Activated CD8-positive, alpha-beta T cell treated with anti-CD3 and anti-CD28 coated beads, Interleukin-2, amount 10 ng/mL, durations not matched to agents 7 days and 5 days (primary cell): Measurements from ENCODE around the gene AGER. TPM values are rescaled to one million over a fixed set of nuclear protein-coding genes. Genes with fewer than 3 reads are reported as not detected.

Experiments used
- ATAC-seq: fragments of 150-1000 bp; cut with Tn5 transposase; one replicate; pipeline ENCODE4 v1.10.0; 2021; ENCODE audit warnings: moderate library complexity
- CTCF ChIA-PET: fragments of 350-600 bp; sonication (Branson Sonifier 250); formaldehyde crosslinking; loops from one replicate; lab custom pipeline; 2021; ENCODE audit warnings: antibody characterized with exemption; lab: Charles Lee
- POLR2A ChIA-PET: fragments of 350-600 bp; sonication (Branson Sonifier 250); formaldehyde crosslinking; loops from one replicate; lab custom pipeline; 2021; ENCODE audit warnings: antibody characterized with exemption; lab: Charles Lee
- DNase-seq: peaks from one replicate; pipeline ENCODE4 v3.0.0-alpha.2; 2020
- H3K27ac Mint-ChIP-seq: one replicate; pipeline ENCODE4 v1.8.0; 2021; ENCODE audit warnings: mild to moderate bottlenecking, mixed read lengths
- H3K27me3 Mint-ChIP-seq: one replicate; pipeline ENCODE4 v1.8.0; 2021; ENCODE audit warnings: low read depth, mixed read lengths
- H3K36me3 Mint-ChIP-seq: one replicate; pipeline ENCODE4 v1.8.0; 2021; ENCODE audit warnings: low read depth, mixed read lengths
- H3K4me1 Mint-ChIP-seq: one replicate; pipeline ENCODE4 v1.8.0; 2021; ENCODE audit warnings: low read depth, mixed read lengths
- H3K4me3 Mint-ChIP-seq: one replicate; pipeline ENCODE4 v1.8.0; 2021; ENCODE audit warnings: mild to moderate bottlenecking, mixed read lengths
- H3K9me3 Mint-ChIP-seq: one replicate; pipeline ENCODE4 v1.8.0; 2022; ENCODE audit warnings: mixed read lengths; ENCODE audit not compliant: insufficient read depth
- microRNA-seq: library from miRNA; unstranded; fragments of <30 nt; microRNA quantifications from one replicate; pipeline ENCODE4 v1.2.0, GENCODE V29; 2022
- total RNA-seq, 2 experiments: library from RNA; stranded (reverse); gene quantifications; one replicate each; pipeline ENCODE4 v1.2.3, GENCODE V29; 2021

AGER gene
- total RNA-seq, 2 experiments from 2014 or later, result 27.8 to 29.9 TPM

- peaks cover 6% of the 10 kb centered on the region for H3K27me3 Mint-ChIP-seq
- H3K36me3 Mint-ChIP-seq, result no peaks in the 10 kb centered on the region
- no peak overlapping the region for H3K27ac Mint-ChIP-seq
- no peaks in the 10 kb centered on the region for H3K9me3 Mint-ChIP-seq
- H3K4me3 Mint-ChIP-seq, result no peak overlapping the region
- DNase-seq, result no peak
- CTCF ChIA-PET, result interaction anchor here (1.3 to 1.5 kb wide), 2 partner anchors 8 to 14 kb away, joined by 4 to 5 read pairs; no protein-coding TSS in a partner anchor
- no peaks in the 10 kb centered on the region for H3K4me1 Mint-ChIP-seq
- no peak for ATAC-seq
- POLR2A ChIA-PET, result no interaction called here
Observed at GRCh38 chr6:32140420-32141046, 43.5 kb downstream of the AGER start.

DNA sequence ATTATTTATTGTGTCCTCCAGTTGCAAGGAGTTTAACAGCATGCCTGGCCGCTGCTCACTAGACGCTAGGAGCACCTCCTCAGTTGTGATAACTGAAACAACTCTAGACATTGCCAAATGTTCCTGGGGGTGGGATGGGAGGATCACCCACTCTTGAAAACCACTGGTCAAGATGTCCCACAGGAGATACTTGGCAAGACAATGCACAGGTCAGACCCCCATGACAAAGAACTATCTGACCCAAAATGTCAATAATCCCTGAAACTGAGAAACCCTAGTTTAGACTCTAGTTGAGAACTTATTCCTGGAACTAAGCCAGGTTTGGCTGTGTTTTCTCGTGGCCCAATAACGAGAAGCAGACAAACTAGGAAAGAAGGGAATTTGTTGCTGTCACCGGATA lies 44.5 kb downstream of the AGER start:
- Mint-ChIP-seq H3K4me3 (no peak overlapping the region), H3K9me3 (no peaks in the 10 kb centered on the region), H3K4me1 (no peaks in the 10 kb centered on the region), H3K36me3 (no peaks in the 10 kb centered on the region), H3K27me3 (peaks cover 12% of the 10 kb centered on the region), H3K27ac (no peak overlapping the region)
- no peak for DNase-seq
- ChIA-PET POLR2A (no interaction called here), CTCF (interaction anchor here (1.6 kb wide), 1 partner anchor 10 kb away, joined by 10 read pairs; the partner anchor contains the start of gene FKBPL)
- ATAC-seq, result no peak

GRCh38 chr6:32137454-32137853 lies 46.6 kb downstream of the AGER start:
- no peak for DNase-seq
- Mint-ChIP-seq H3K9me3 (no peaks in the 10 kb centered on the region), H3K27ac (no peak overlapping the region), H3K36me3 (no peaks in the 10 kb centered on the region), H3K27me3 (peaks cover 15% of the 10 kb centered on the region), H3K4me1 (no peaks in the 10 kb centered on the region), H3K4me3 (no peak overlapping the region)
- ChIA-PET CTCF (no interaction called here), POLR2A (no interaction called here)
- ATAC-seq, result no peak

- peaks cover 1% of the 10 kb centered on the region for H3K36me3 Mint-ChIP-seq
- no peak overlapping the region for H3K4me3 Mint-ChIP-seq
- peaks cover 14% of the 10 kb centered on the region for H3K4me1 Mint-ChIP-seq
- H3K9me3 Mint-ChIP-seq, result no peaks in the 10 kb centered on the region
- H3K27me3 Mint-ChIP-seq, result peaks cover 9% of the 10 kb centered on the region
- ChIA-PET CTCF (no interaction called here), POLR2A (no interaction called here)
- no peak for DNase-seq
- no peak for ATAC-seq
- no peak overlapping the region for H3K27ac Mint-ChIP-seq
Observed at GRCh38 chr6:32133786-32134185, 50.3 kb downstream of the AGER start.

DNA sequence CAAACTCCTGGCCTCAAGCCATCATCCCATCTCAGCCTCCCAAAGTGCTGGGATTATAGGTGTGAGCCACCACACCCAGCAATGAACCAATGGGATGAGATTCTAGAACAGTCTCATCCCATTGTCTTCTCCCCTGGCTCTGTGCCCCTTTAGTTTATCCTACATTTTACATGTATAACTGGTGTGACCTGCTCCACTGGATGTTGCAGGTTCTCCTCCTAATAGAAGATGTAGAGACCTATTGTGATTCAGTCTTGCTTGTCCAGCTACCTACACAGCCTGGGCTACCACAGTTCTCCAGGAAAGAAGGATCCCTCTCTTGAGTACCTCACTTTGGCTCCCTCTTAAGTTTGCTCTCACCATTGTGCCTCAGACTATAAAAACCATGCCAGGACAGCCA lies 51.9 kb downstream of the AGER start:
- POLR2A ChIA-PET, result no interaction called here

GRCh38 chr6:32131439-32131948 lies 52.6 kb downstream of the AGER start:
- no peaks in the 10 kb centered on the region for H3K9me3 Mint-ChIP-seq
- H3K4me1 Mint-ChIP-seq, result peaks cover 33% of the 10 kb centered on the region
- peaks cover 16% of the 10 kb centered on the region for H3K36me3 Mint-ChIP-seq
- peaks cover 9% of the 10 kb centered on the region for H3K27me3 Mint-ChIP-seq
- H3K4me3 Mint-ChIP-seq, result peak overlapping the region; percentile 11
- no peak overlapping the region for H3K27ac Mint-ChIP-seq
- ChIA-PET POLR2A (no interaction called here), CTCF (interaction anchor here (1.3 to 5.4 kb wide), 3 partner anchors 14 to 64 kb away, joined by 4 to 67 read pairs (median 4); no protein-coding TSS in a partner anchor)
- ATAC-seq, result no peak
- no peak for DNase-seq

More for the DNA sequence above, 51.9 kb downstream of the AGER start:
- Mint-ChIP-seq H3K27me3 (peaks cover 9% of the 10 kb centered on the region), H3K4me3 (no peak overlapping the region), H3K27ac (no peak overlapping the region), H3K36me3 (peaks cover 10% of the 10 kb centered on the region), H3K9me3 (no peaks in the 10 kb centered on the region), H3K4me1 (peaks cover 27% of the 10 kb centered on the region)
- DNase-seq (no peak), ATAC-seq (no peak)
- CTCF ChIA-PET, result interaction anchor here (1.3 kb wide), 1 partner anchor 64 kb away, joined by 4 read pairs; no protein-coding TSS in a partner anchor

Small RNA genes lying within 50 kb of the gene (microRNA-seq; reads per million reads assigned to microRNA genes)
- gene MIR6721, result 2.9 reads per million
- not detected for gene MIR6833

Other genes with a start within 250 kb of the AGER start
- under 1 TPM in 1 of 2 experiments, not detected in 1; 0.58 TPM for gene CFB, start 238.2 kb downstream of the AGER start, total RNA-seq
- 10 to 100 TPM; 67.1 to 70.8 TPM for gene NELFE, start 225.3 kb downstream of the AGER start, total RNA-seq
- 10 to 100 TPM; 73.2 to 73.4 TPM for gene SKIC2, start 225.1 kb downstream of the AGER start, total RNA-seq
- 10 to 100 TPM; 14.8 to 17.7 TPM for gene DXO, start 212.1 kb downstream of the AGER start, total RNA-seq
- 1 to 10 TPM; 3.6 to 5.1 TPM for gene C4A, start 202.2 kb downstream of the AGER start, total RNA-seq
- gene C4B, start 169.5 kb downstream of the AGER start, total RNA-seq, result 1 to 10 TPM; 2.9 to 3.5 TPM
- gene CYP21A2, start 145.8 kb downstream of the AGER start, total RNA-seq, result not detected
- 1 to 10 TPM; 3.4 to 4.8 TPM for gene TNXB, start 74.9 kb downstream of the AGER start, total RNA-seq
- gene ATF6B, start 56.0 kb downstream of the AGER start, total RNA-seq, result 100 to 1,000 TPM; 107 to 117 TPM
- gene FKBPL, start 54.0 kb downstream of the AGER start, total RNA-seq, result 1 to 10 TPM; 7.0 to 8.5 TPM
- under 1 TPM; 0.37 to 0.45 TPM for gene PRRT1, start 32.3 kb downstream of the AGER start, total RNA-seq
- 10 to 100 TPM; 15.4 to 17.1 TPM for gene PPT2, start 30.1 kb downstream of the AGER start, total RNA-seq
- gene EGFL8, start 19.7 kb downstream of the AGER start, total RNA-seq, result 10 to 100 TPM in 1 of 2 experiments, 1 to 10 TPM in 1; 9.8 to 12.2 TPM
- 10 to 100 TPM; 40.4 to 46.6 TPM for gene AGPAT1, start 8.2 kb downstream of the AGER start, total RNA-seq
- 10 to 100 TPM; 40.4 to 43.3 TPM for gene RNF5, start 5.8 kb downstream of the AGER start, total RNA-seq
- 10 to 100 TPM; 60.5 to 68.5 TPM for gene PBX2, start 5.9 kb upstream of the AGER start, total RNA-seq
- 100 to 1,000 TPM; 216 to 223 TPM for gene GPSM3, start 8.4 kb upstream of the AGER start, total RNA-seq
- under 1 TPM; 0.44 to 0.55 TPM for gene NOTCH4, start 39.8 kb upstream of the AGER start, total RNA-seq
- gene TSBP1, start 187.7 kb upstream of the AGER start, total RNA-seq, result not detected
- not detected for gene BTNL2, start 222.9 kb upstream of the AGER start, total RNA-seq